Liver (tissue), 3 donors: Measurements from ENCODE around the gene MICU1.

Experiments used
- CTCF ChIP-seq: fragments of 150-350 bp; IDR thresholded peaks from 2 replicates; pipeline ENCODE4 v1.5.1; 2017; ENCODE audit warnings: improper control_type of control experiment, low read depth, low read length; ENCODE audit not compliant: missing input control
- EGR1 ChIP-seq, 2 donors: IDR thresholded peaks; 2 replicates each; pipeline ENCODE4 v1.6.1; 2016 to 2018; ENCODE audit warnings: antibody characterized with exemption in 2 of 2, low read depth in 2 of 2
- FOXA1 ChIP-seq: IDR thresholded peaks from 2 replicates; pipeline ENCODE4 v1.6.1; 2016; ENCODE audit warnings: antibody characterized with exemption
- GABPA ChIP-seq, 2 donors: IDR thresholded peaks in 1 of 2; conservative IDR thresholded peaks in 1 of 2; 2 replicates each; pipeline ENCODE4 v1.6.1; 2016; ENCODE audit warnings: antibody characterized with exemption in 2 of 2, mild to moderate bottlenecking in 1 of 2, moderate library complexity in 1 of 2
- HNF4A ChIP-seq, 2 donors: conservative IDR thresholded peaks; 2 replicates each; pipeline ENCODE4 v1.6.1; 2016; ENCODE audit warnings: antibody characterized with exemption in 2 of 2, mild to moderate bottlenecking in 2 of 2
- MAX ChIP-seq: IDR thresholded peaks from 2 replicates; pipeline ENCODE4 v1.6.1; 2016; ENCODE audit warnings: antibody characterized with exemption
- RAD21 ChIP-seq, 2 donors: IDR thresholded peaks; 2 replicates each; pipeline ENCODE4 v1.6.1; 2016; ENCODE audit warnings: antibody characterized with exemption in 2 of 2, mild to moderate bottlenecking in 2 of 2
- RXRA ChIP-seq, 2 donors: IDR thresholded peaks; 2 replicates each; pipeline ENCODE4 v1.6.1; 2017 to 2018; ENCODE audit warnings: antibody characterized with exemption in 2 of 2, mild to moderate bottlenecking in 1 of 2
- SP1 ChIP-seq: IDR thresholded peaks from 2 replicates; pipeline ENCODE4 v1.6.1; 2018; ENCODE audit warnings: antibody characterized with exemption, mild to moderate bottlenecking
- TAF1 ChIP-seq: conservative IDR thresholded peaks from 2 replicates; pipeline ENCODE4 v1.6.1; 2016; ENCODE audit warnings: antibody characterized with exemption, mild to moderate bottlenecking
- YY1 ChIP-seq: IDR thresholded peaks from 2 replicates; pipeline ENCODE4 v1.6.1; 2016; ENCODE audit warnings: antibody characterized with exemption, mild to moderate bottlenecking
- TF ChIP-seq, protein P1 (sequence below): IDR thresholded peaks from 2 replicates; pipeline ENCODE4 v1.6.1; 2016; ENCODE audit warnings: antibody characterized with exemption, mild to moderate bottlenecking
- TF ChIP-seq, protein P2 (sequence below): IDR thresholded peaks from 2 replicates; pipeline ENCODE4 v1.6.1; 2016; ENCODE audit warnings: antibody characterized with exemption
- TF ChIP-seq, protein P3 (sequence below): IDR thresholded peaks from 2 replicates; pipeline ENCODE4 v1.6.1; 2016; ENCODE audit warnings: antibody characterized with exemption
- donor health status: healthy.
- donor health status: healthy.

DNA sequence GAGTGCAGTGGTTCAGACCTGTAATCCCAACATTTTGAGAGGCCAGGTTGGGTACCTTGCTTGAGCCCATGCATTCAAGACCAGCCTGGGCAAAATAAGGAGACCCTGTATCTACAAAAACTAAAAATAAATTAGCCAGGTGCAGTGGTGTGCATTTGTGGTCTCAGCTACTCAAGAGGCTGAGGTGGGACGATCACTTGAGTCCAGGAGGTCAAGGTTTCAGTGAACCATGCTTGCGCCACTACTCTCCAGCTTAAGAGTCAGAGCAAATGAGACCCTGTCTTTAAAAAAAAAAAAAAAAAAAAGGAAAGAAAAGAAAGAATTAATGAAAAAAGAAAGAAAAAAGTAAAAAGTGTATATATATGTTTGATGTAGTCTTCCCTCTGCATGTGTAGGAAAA lies 24.7 kb downstream of the MICU1 start:
- TF ChIP-seq CTCF (no peak), RAD21 (IDR thresholded peaks at IDR 0.05) (no peak), MAX (no peak), HNF4A (conservative IDR thresholded peaks at IDR 0.05) (no peak), YY1 (no peak), EGR1 (IDR thresholded peaks at IDR 0.05; ENCODE audit: low read depth in 2 of 2) (no peak), TAF1 (no peak), GABPA (IDR thresholded peaks at IDR 0.05 in 1 of 2, conservative IDR thresholded peaks at IDR 0.05 in 1 of 2) (no peak), SP1 (no peak), RXRA (IDR thresholded peaks at IDR 0.05) (no peak), FOXA1 (no peak)
- TF ChIP-seq, protein P1, sequence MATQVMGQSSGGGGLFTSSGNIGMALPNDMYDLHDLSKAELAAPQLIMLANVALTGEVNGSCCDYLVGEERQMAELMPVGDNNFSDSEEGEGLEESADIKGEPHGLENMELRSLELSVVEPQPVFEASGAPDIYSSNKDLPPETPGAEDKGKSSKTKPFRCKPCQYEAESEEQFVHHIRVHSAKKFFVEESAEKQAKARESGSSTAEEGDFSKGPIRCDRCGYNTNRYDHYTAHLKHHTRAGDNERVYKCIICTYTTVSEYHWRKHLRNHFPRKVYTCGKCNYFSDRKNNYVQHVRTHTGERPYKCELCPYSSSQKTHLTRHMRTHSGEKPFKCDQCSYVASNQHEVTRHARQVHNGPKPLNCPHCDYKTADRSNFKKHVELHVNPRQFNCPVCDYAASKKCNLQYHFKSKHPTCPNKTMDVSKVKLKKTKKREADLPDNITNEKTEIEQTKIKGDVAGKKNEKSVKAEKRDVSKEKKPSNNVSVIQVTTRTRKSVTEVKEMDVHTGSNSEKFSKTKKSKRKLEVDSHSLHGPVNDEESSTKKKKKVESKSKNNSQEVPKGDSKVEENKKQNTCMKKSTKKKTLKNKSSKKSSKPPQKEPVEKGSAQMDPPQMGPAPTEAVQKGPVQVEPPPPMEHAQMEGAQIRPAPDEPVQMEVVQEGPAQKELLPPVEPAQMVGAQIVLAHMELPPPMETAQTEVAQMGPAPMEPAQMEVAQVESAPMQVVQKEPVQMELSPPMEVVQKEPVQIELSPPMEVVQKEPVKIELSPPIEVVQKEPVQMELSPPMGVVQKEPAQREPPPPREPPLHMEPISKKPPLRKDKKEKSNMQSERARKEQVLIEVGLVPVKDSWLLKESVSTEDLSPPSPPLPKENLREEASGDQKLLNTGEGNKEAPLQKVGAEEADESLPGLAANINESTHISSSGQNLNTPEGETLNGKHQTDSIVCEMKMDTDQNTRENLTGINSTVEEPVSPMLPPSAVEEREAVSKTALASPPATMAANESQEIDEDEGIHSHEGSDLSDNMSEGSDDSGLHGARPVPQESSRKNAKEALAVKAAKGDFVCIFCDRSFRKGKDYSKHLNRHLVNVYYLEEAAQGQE, result no peak
- TF ChIP-seq, protein P2, sequence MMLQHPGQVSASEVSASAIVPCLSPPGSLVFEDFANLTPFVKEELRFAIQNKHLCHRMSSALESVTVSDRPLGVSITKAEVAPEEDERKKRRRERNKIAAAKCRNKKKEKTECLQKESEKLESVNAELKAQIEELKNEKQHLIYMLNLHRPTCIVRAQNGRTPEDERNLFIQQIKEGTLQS, result no peak
- TF ChIP-seq, protein P3, sequence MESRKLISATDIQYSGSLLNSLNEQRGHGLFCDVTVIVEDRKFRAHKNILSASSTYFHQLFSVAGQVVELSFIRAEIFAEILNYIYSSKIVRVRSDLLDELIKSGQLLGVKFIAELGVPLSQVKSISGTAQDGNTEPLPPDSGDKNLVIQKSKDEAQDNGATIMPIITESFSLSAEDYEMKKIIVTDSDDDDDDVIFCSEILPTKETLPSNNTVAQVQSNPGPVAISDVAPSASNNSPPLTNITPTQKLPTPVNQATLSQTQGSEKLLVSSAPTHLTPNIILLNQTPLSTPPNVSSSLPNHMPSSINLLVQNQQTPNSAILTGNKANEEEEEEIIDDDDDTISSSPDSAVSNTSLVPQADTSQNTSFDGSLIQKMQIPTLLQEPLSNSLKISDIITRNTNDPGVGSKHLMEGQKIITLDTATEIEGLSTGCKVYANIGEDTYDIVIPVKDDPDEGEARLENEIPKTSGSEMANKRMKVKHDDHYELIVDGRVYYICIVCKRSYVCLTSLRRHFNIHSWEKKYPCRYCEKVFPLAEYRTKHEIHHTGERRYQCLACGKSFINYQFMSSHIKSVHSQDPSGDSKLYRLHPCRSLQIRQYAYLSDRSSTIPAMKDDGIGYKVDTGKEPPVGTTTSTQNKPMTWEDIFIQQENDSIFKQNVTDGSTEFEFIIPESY, result no peak
